Measurements from ENCODE around the gene PRDX2. TPM values are rescaled to one million over a fixed set of nuclear protein-coding genes. Genes with fewer than 3 reads are reported as not detected.

PRDX2 gene
- total and polyA plus RNA-seq, 10 of the 15 experiments (the other 5 are each of a cell fraction or from before 2014, with no cell fraction given), result 93.0 to 812 (median 344) TPM

- no peak for FAIRE-seq
- BruUV-seq (replicated peaks), result no TSS peak
- no peak for TF ChIP-seq POLR2AphosphoS2 (IDR thresholded peaks at IDR 0.05; ENCODE audit: low read depth, low read length)
- TF ChIP-seq MEF2A (IDR thresholded peaks at IDR 0.05; ENCODE audit: insufficient read depth, low read depth, low read length), result 0 out of 2 replicates have a peak, but pooled peaks have one; percentile 35
- TF ChIP-seq, protein P1, sequence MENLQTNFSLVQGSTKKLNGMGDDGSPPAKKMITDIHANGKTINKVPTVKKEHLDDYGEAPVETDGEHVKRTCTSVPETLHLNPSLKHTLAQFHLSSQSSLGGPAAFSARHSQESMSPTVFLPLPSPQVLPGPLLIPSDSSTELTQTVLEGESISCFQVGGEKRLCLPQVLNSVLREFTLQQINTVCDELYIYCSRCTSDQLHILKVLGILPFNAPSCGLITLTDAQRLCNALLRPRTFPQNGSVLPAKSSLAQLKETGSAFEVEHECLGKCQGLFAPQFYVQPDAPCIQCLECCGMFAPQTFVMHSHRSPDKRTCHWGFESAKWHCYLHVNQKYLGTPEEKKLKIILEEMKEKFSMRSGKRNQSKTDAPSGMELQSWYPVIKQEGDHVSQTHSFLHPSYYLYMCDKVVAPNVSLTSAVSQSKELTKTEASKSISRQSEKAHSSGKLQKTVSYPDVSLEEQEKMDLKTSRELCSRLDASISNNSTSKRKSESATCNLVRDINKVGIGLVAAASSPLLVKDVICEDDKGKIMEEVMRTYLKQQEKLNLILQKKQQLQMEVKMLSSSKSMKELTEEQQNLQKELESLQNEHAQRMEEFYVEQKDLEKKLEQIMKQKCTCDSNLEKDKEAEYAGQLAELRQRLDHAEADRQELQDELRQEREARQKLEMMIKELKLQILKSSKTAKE (IDR thresholded peaks at IDR 0.05; ENCODE audit: low read depth, poor library complexity, severe bottlenecking), result peak; percentile 22
- no peak for TF ChIP-seq CBX5 (IDR thresholded peaks at IDR 0.05; ENCODE audit: low read depth)
- peak; percentile 32; the same call in 1 of the 2 replicates for TF ChIP-seq POLR2A (IDR thresholded peaks at IDR 0.05; ENCODE audit: low read depth, low read length)
- TF ChIP-seq NR2F1 (conservative IDR thresholded peaks at IDR 0.05), result peak; percentile 66; the same call in 1 of the 2 replicates
- no peak for TF ChIP-seq MXI1 (IDR thresholded peaks at IDR 0.05; ENCODE audit: low read depth, low read length)
- TF ChIP-seq MYB (IDR thresholded peaks at IDR 0.05; ENCODE audit: borderline replicate concordance, low read depth, low read length), result no peak
- TF ChIP-seq ZNF687 (IDR thresholded peaks at IDR 0.05), result peak; percentile 90
- TF ChIP-seq MTA2 (IDR thresholded peaks at IDR 0.05; ENCODE audit: low read depth), result peak; percentile 40; the same call in 1 of the 2 replicates
- TF ChIP-seq GATAD2B (conservative IDR thresholded peaks at IDR 0.05; ENCODE audit: low read depth), result peak; percentile 93
- TF ChIP-seq DPF2 (IDR thresholded peaks at IDR 0.05), result peak; percentile 72
- TF ChIP-seq EP300 (IDR thresholded peaks at IDR 0.05; ENCODE audit: borderline replicate concordance in 1 of 2, control insufficient read depth in 1 of 2, low read depth in 2 of 2, low read length in 2 of 2), result peak in 1 of 2 experiments; percentile 44; a peak in 1 of 4 replicates
Measured at GRCh38 chr19:12786141-12786870, 15.3 kb downstream of the PRDX2 start.

More at GRCh38 chr19:12786141-12786870, 15.3 kb downstream of the PRDX2 start:
- DNase-seq (ENCODE audit: low read depth, low spot score), result no peak
- H3K79me2 ChIP-seq (ENCODE audit: control insufficient read depth, insufficient read depth, low read length), result peaks cover 20% of the 10 kb centered on the region
- H3K27me3 ChIP-seq (replicated peaks in 1 of 2; ENCODE audit: control insufficient read depth in 2 of 2, insufficient read depth in 2 of 2, low read length in 1 of 2), result no peaks in the 10 kb centered on the region
- ChIA-PET RAD21 (ENCODE audit: unreplicated experiment) (interaction anchor here (1.7 to 4.5 kb wide), 2 partner anchors 8 to 10 kb away, joined by 5 to 49 read pairs; no protein-coding TSS in a partner anchor), CTCF (interaction anchor here (4.1 to 4.2 kb wide), 2 partner anchors 9 to 10 kb away, joined by 22 to 44 read pairs; no protein-coding TSS in a partner anchor), SMC1A (ENCODE audit: uncharacterized antibody, unreplicated experiment) (interaction anchor here (1.2 to 4.1 kb wide), 3 partner anchors 9 to 10 kb away, joined by 4 to 28 read pairs (median 6); no protein-coding TSS in a partner anchor), POLR2A (interaction anchor here (1.6 to 3.4 kb wide), 3 partner anchors 8 to 15 kb away, joined by 6 to 66 read pairs (median 11); no protein-coding TSS in a partner anchor)
- no peaks in the 10 kb centered on the region for H3K9me3 ChIP-seq (replicated peaks; ENCODE audit: control insufficient read depth, insufficient read depth, low read length)
- no peaks in the 10 kb centered on the region for H3K36me3 ChIP-seq (ENCODE audit: control insufficient read depth in 2 of 2, insufficient read depth in 2 of 2, low read length in 1 of 2)
- ATAC-seq, result no peak
- in situ Hi-C loops (cut with MboI), result no loop called here
- H3K4me2 ChIP-seq (ENCODE audit: control insufficient read depth, insufficient read depth), result peak overlapping the region; percentile 61
- peak overlapping the region; percentile 49 for H2AFZ ChIP-seq (ENCODE audit: control insufficient read depth, low read depth, low read length)
- H3K4me3 ChIP-seq, result no peak overlapping the region
- no peaks in the 10 kb centered on the region for H4K20me1 ChIP-seq (ENCODE audit: control insufficient read depth, insufficient read depth)
- intact Hi-C loops (cut with micrococcal nuclease; ENCODE audit: unreplicated experiment), result loop anchor here (5.0 to 10.0 kb wide), 2 partner anchors 151 to 1692 kb away; partner anchors contain the start of gene CALR
- peaks cover 74% of the 10 kb centered on the region for H3K4me1 ChIP-seq (ENCODE audit: control insufficient read depth, insufficient read depth, low read length)
- 15% methylated on average over 18 of the region's 18 CpGs for WGBS (ENCODE audit: insufficient coverage, insufficient replicate concordance, low lambda C conversion rate, missing lambda C conversion rate)
- peak overlapping the region; percentile 77 for H3K9ac ChIP-seq (ENCODE audit: control insufficient read depth, insufficient read depth, low read length)
- H3K27ac ChIP-seq (ENCODE audit: control insufficient read depth, insufficient read depth), result peak overlapping the region; percentile 97

Data from GM12878 (cell line).